HG03354 (cell line): Measurements from ENCODE around the gene GNAQ.

Experiments used
- ATAC-seq: cut with Tn5 transposase; IDR thresholded peaks from one replicate; pipeline ENCODE4 v1.9.1; 2021; ENCODE audit warnings: mild to moderate bottlenecking; ENCODE audit not compliant: unreplicated experiment, poor library complexity, severe bottlenecking

GNAQ gene

GRCh38 chr9:77857513-77858259 lies 173.9 kb downstream of the GNAQ start:
- ATAC-seq, result no peak

GRCh38 chr9:77856615-77857014 lies 175.0 kb downstream of the GNAQ start:
- ATAC-seq, result no peak

GRCh38 chr9:77854916-77855311 lies 176.7 kb downstream of the GNAQ start:
- ATAC-seq, result no peak

- ATAC-seq, result no peak
These were observed 177.2 kb downstream of the GNAQ start for GRCh38 chr9:77854258-77854915.

- no peak for ATAC-seq
These were observed 177.9 kb downstream of the GNAQ start for GRCh38 chr9:77853716-77854115.

GRCh38 chr9:77851882-77852595 lies 179.6 kb downstream of the GNAQ start:
- no peak for ATAC-seq

GRCh38 chr9:77848897-77849296 lies 182.7 kb downstream of the GNAQ start:
- ATAC-seq, result no peak

- ATAC-seq, result no peak
These were observed 183.2 kb downstream of the GNAQ start for GRCh38 chr9:77848404-77848803.

GRCh38 chr9:77847626-77848025 lies 184.0 kb downstream of the GNAQ start:
- ATAC-seq, result no peak

- ATAC-seq, result no peak
These were observed 184.5 kb downstream of the GNAQ start for GRCh38 chr9:77847059-77847499.

- ATAC-seq, result no peak
These were observed 187.2 kb downstream of the GNAQ start for GRCh38 chr9:77844415-77844814.

GRCh38 chr9:77843871-77844155 lies 187.8 kb downstream of the GNAQ start:
- no peak for ATAC-seq

- no peak for ATAC-seq
These were observed 188.3 kb downstream of the GNAQ start for GRCh38 chr9:77843076-77843870.

- peak; percentile 73 for ATAC-seq
These were observed 189.7 kb downstream of the GNAQ start for GRCh38 chr9:77841739-77842386.

GRCh38 chr9:77839459-77840140 lies 192.0 kb downstream of the GNAQ start:
- ATAC-seq, result no peak

- no peak for ATAC-seq
These were observed 192.6 kb downstream of the GNAQ start for GRCh38 chr9:77838986-77839385.

GRCh38 chr9:77834898-77835488 lies 196.6 kb downstream of the GNAQ start:
- no peak for ATAC-seq

GRCh38 chr9:77833561-77834429 lies 197.8 kb downstream of the GNAQ start:
- no peak for ATAC-seq
